Peyer's patch (tissue), 4 donors: ENCODE measurements around the gene CRYGC.
"Not testable (repeated sequence)": the region's sequence is repeated elsewhere in the genome, so short reads cannot be mapped to it uniquely, and the experiment has no call there.

ENCODE experiments used
- POLR2A ChIP-seq, 2 donors: fragments of 450-650 bp; IDR thresholded peaks; one replicate each; pipeline ENCODE4 v1.5.1; 2017; ENCODE audit warnings: antibody characterized with exemption in 2 of 2, mild to moderate bottlenecking in 2 of 2, moderate library complexity in 2 of 2
- TF ChIP-seq, protein P1 (sequence below), 6 experiments: fragments of 450-650 bp in 4 of 6; fragments of 200-600 bp in 2 of 6; sonication (generic) in 1 of 6; IDR thresholded peaks; one replicate each; pipeline ENCODE4 v1.5.1; 2017 to 2019; ENCODE audit warnings: antibody characterized with exemption in 6 of 6, mild to moderate bottlenecking in 3 of 6, moderate library complexity in 1 of 6

DNA sequence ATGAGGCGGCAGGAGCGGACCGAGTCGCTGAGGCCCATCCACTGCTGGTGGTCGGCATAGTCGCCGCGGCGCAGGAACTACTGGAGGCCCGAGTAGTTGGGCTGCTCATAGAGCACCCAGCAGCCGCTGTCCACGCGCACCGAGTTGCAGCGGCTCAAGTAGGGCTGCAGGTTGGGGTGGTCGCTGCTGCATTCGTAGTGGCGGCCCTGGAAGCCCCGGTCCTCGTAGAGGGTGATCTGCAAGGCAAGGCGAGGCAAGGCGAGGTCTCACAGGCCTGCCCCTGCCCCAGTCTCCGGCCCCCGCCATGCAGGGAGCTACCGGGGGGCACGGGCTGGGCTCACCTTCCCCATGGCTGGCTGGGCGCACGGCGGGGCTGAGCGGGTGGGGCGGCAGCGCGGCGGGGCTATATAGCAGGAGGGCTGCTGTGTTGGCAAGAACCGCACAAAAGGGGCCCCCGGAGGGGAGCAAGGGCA is 17.3 kb downstream of the CRYGC start:
- TF ChIP-seq, protein P1, sequence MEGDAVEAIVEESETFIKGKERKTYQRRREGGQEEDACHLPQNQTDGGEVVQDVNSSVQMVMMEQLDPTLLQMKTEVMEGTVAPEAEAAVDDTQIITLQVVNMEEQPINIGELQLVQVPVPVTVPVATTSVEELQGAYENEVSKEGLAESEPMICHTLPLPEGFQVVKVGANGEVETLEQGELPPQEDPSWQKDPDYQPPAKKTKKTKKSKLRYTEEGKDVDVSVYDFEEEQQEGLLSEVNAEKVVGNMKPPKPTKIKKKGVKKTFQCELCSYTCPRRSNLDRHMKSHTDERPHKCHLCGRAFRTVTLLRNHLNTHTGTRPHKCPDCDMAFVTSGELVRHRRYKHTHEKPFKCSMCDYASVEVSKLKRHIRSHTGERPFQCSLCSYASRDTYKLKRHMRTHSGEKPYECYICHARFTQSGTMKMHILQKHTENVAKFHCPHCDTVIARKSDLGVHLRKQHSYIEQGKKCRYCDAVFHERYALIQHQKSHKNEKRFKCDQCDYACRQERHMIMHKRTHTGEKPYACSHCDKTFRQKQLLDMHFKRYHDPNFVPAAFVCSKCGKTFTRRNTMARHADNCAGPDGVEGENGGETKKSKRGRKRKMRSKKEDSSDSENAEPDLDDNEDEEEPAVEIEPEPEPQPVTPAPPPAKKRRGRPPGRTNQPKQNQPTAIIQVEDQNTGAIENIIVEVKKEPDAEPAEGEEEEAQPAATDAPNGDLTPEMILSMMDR (IDR thresholded peaks at IDR 0.05): not testable (repeated sequence)
- TF ChIP-seq POLR2A (IDR thresholded peaks at IDR 0.05): not testable (repeated sequence)
